Frontal cortex (tissue), 4 donors: ENCODE data around the gene DAB2IP. TPM values are rescaled to one million over a fixed set of nuclear protein-coding genes. Genes with fewer than 3 reads are reported as not detected.

Experiments used
- DNase-seq, 2 donors: peaks; one replicate each; pipeline ENCODE4 v3.0.0; 2012; ENCODE audit warnings: low spot score in 2 of 2
- FAIRE-seq: peaks from 2 replicates; lab custom pipeline; 2012; peaks lifted over from hg19 to GRCh38; lab: Jason Lieb, UNC
- total RNA-seq: library from RNA; depleted of rRNA; stranded (reverse); fragments of >200 nt; gene quantifications from one replicate; pipeline ENCODE4 v1.2.3, GENCODE V29; 2014
- donor health status: control.
- donor health status: control.
- donor health status: control.

Gene DAB2IP
- total RNA-seq, 1 donor from 2014 or later, result 12.6 TPM

GRCh38 chr9:121694600-121694999 lies 43.2 kb downstream of the DAB2IP start:
- DNase-seq (no peak), FAIRE-seq (no peak)

- FAIRE-seq, result no peak
- DNase-seq, result no peak
Observed at GRCh38 chr9:121696930-121697329, 45.5 kb downstream of the DAB2IP start.

GRCh38 chr9:121698627-121699570 lies 47.5 kb downstream of the DAB2IP start:
- DNase-seq, result peak; percentile 70 to 72
- FAIRE-seq, result no peak

- no peak for DNase-seq
- FAIRE-seq, result no peak
Observed at GRCh38 chr9:121699571-121700164, 48.2 kb downstream of the DAB2IP start.

- FAIRE-seq (no peak), DNase-seq (no peak)
Observed at GRCh38 chr9:121700165-121700831, 48.9 kb downstream of the DAB2IP start.

GRCh38 chr9:121700832-121701419 lies 49.5 kb downstream of the DAB2IP start:
- DNase-seq (no peak), FAIRE-seq (no peak)

GRCh38 chr9:121701736-121702261 lies 50.4 kb downstream of the DAB2IP start:
- FAIRE-seq, result no peak
- DNase-seq, result no peak

- FAIRE-seq (no peak), DNase-seq (no peak)
Observed at GRCh38 chr9:121703014-121703734, 51.7 kb downstream of the DAB2IP start.

- no peak for FAIRE-seq
Observed at GRCh38 chr9:121704281-121704680, 52.8 kb downstream of the DAB2IP start.

GRCh38 chr9:121706149-121706750 lies 54.8 kb downstream of the DAB2IP start:
- FAIRE-seq (no peak), DNase-seq (no peak)

More at GRCh38 chr9:121704281-121704680, 52.8 kb downstream of the DAB2IP start:
- DNase-seq, result no peak

- DNase-seq (no peak), FAIRE-seq (no peak)
Observed at GRCh38 chr9:121707477-121708424, 56.3 kb downstream of the DAB2IP start.

GRCh38 chr9:121708768-121709488 lies 57.5 kb downstream of the DAB2IP start:
- DNase-seq, result no peak

GRCh38 chr9:121709798-121710197 lies 58.4 kb downstream of the DAB2IP start:
- FAIRE-seq (no peak), DNase-seq (no peak)

More at GRCh38 chr9:121708768-121709488, 57.5 kb downstream of the DAB2IP start:
- no peak for FAIRE-seq

- DNase-seq (no peak), FAIRE-seq (no peak)
Observed at GRCh38 chr9:121711281-121711680, 59.8 kb downstream of the DAB2IP start.

- DNase-seq (no peak), FAIRE-seq (no peak)
Observed at GRCh38 chr9:121711797-121712196, 60.4 kb downstream of the DAB2IP start.

- FAIRE-seq, result no peak
Observed at GRCh38 chr9:121713400-121714070, 62.1 kb downstream of the DAB2IP start.

More at GRCh38 chr9:121713400-121714070, 62.1 kb downstream of the DAB2IP start:
- no peak for DNase-seq
